ENCODE measurements around the gene HOXD8. TPM values are rescaled to one million over a fixed set of nuclear protein-coding genes. Genes with fewer than 3 reads are reported as not detected.

HOXD8 gene
- total and polyA plus RNA-seq, 9 of the 15 experiments (the other 6 are each of a cell fraction or from before 2014, with no cell fraction given) = 0.04 to 0.15 TPM; not detected in 7

- no peak for TF ChIP-seq ZBTB40 (IDR thresholded peaks at IDR 0.05)
- TF ChIP-seq ZBTB40 (CRISPR knock-in tag; IDR thresholded peaks at IDR 0.05) = no peak
- no peak for TF ChIP-seq ZNF224 (CRISPR knock-in tag; IDR thresholded peaks at IDR 0.05)
- TF ChIP-seq REST (IDR thresholded peaks at IDR 0.05; ENCODE audit: borderline replicate concordance) = no peak
- no peak for TF ChIP-seq REST (CRISPR knock-in tag; IDR thresholded peaks at IDR 0.05; ENCODE audit: low read depth)
- TF ChIP-seq NBN (IDR thresholded peaks at IDR 0.05; ENCODE audit: low read depth) = no peak
- TF ChIP-seq POU5F1 (IDR thresholded peaks at IDR 0.05; ENCODE audit: borderline replicate concordance, low read depth, low read length, partially characterized antibody) = no peak
- TF ChIP-seq SP1 (CRISPR knock-in tag; IDR thresholded peaks at IDR 0.05) = no peak
- no peak for TF ChIP-seq CXXC5 (CRISPR knock-in tag; IDR thresholded peaks at IDR 0.05)
These were observed 39.7 kb downstream of the HOXD8 start (continued) for GRCh38 chr2:176169181-176169580.

All from K562 (cell line).